ENCODE data around the gene RAB3GAP2.
"Not testable (repeated sequence)": the region's sequence is repeated elsewhere in the genome, so short reads cannot be mapped to it uniquely, and the experiment has no call there.

The RAB3GAP2 gene

GRCh38 chr1:220188538-220188937 lies 83.7 kb downstream of the RAB3GAP2 start:
- no peak for DNase-seq

- no peak for DNase-seq
Observed at GRCh38 chr1:220186752-220187151, 85.5 kb downstream of the RAB3GAP2 start.

- peak; percentile 47 for DNase-seq
Observed at GRCh38 chr1:220184506-220184905, 87.7 kb downstream of the RAB3GAP2 start.

GRCh38 chr1:220182656-220183055 lies 89.6 kb downstream of the RAB3GAP2 start:
- DNase-seq, result peak; percentile 73

GRCh38 chr1:220182111-220182510 lies 90.1 kb downstream of the RAB3GAP2 start:
- DNase-seq, result peak; percentile 17

GRCh38 chr1:220176540-220176939 lies 95.7 kb downstream of the RAB3GAP2 start:
- DNase-seq, result no peak

- DNase-seq, result no peak
Observed at GRCh38 chr1:220170836-220171526, 101.3 kb downstream of the RAB3GAP2 start.

- DNase-seq, result not testable (repeated sequence)
Observed at GRCh38 chr1:220169887-220170286, 102.4 kb downstream of the RAB3GAP2 start.

- no peak for DNase-seq
Observed at GRCh38 chr1:220166853-220167252, 105.4 kb downstream of the RAB3GAP2 start.

GRCh38 chr1:220164517-220164916 lies 107.7 kb downstream of the RAB3GAP2 start:
- no peak for DNase-seq

- DNase-seq, result no peak
Observed at GRCh38 chr1:220164116-220164515, 108.1 kb downstream of the RAB3GAP2 start.

GRCh38 chr1:220160027-220160426 lies 112.2 kb downstream of the RAB3GAP2 start:
- no peak for DNase-seq

GRCh38 chr1:220159041-220159440 lies 113.2 kb downstream of the RAB3GAP2 start:
- DNase-seq, result no peak

- DNase-seq, result not testable (repeated sequence)
Observed at GRCh38 chr1:220158530-220158929, 113.7 kb downstream of the RAB3GAP2 start.

- DNase-seq, result no peak
Observed at GRCh38 chr1:220157738-220158137, 114.5 kb downstream of the RAB3GAP2 start.

- DNase-seq, result no peak
Observed at GRCh38 chr1:220156620-220157146, 115.6 kb downstream of the RAB3GAP2 start.

GRCh38 chr1:220153147-220153546 lies 119.1 kb downstream of the RAB3GAP2 start:
- no peak for DNase-seq

- no peak for DNase-seq
Observed at GRCh38 chr1:220151454-220151853, 120.8 kb downstream of the RAB3GAP2 start.

- DNase-seq, result no peak
Observed at GRCh38 chr1:220149742-220150141, 122.5 kb downstream of the RAB3GAP2 start.

GRCh38 chr1:220144051-220144450 lies 128.2 kb downstream of the RAB3GAP2 start:
- no peak for DNase-seq

- peak; percentile 22 for DNase-seq
Observed at GRCh38 chr1:220139966-220140365, 132.3 kb downstream of the RAB3GAP2 start.

GRCh38 chr1:220137019-220137786 lies 135.1 kb downstream of the RAB3GAP2 start:
- no peak for DNase-seq

GRCh38 chr1:220135755-220136154 lies 136.5 kb downstream of the RAB3GAP2 start:
- DNase-seq, result no peak

Data from fibroblast of skin of back (primary cell).